Stimulated activated naive B cell treated with anti-CD40 and anti-IgM and Interleukin-4, amounts not matched to agents 10 μg/mL and 1 μg/mL and 100 μg/mL, for 72 hours (primary cell): ENCODE results near the gene CDC6.
A peak's percentile ranks its signal among the peaks of the same experiment; 100 is the strongest.

Experiments
- ATAC-seq, 2 donors: fragments of 150-1000 bp; cut with Tn5 transposase; replicated peaks; 2 replicates each; pipeline ENCODE4 v1.10.0; 2021; ENCODE audit warnings: moderate library complexity in 1 of 2
- DNase-seq: peaks from one replicate; pipeline ENCODE4 v3.0.0; 2021
- H3K27ac Mint-ChIP-seq: one replicate; pipeline ENCODE4 v1.8.0; 2022; ENCODE audit warnings: mild to moderate bottlenecking, mixed read lengths
- H3K27me3 Mint-ChIP-seq, 2 donors: one replicate each; pipeline ENCODE4 v1.8.0; 2022; ENCODE audit warnings: mixed read lengths in 2 of 2
- H3K36me3 Mint-ChIP-seq, 2 donors: one replicate each; pipeline ENCODE4 v1.8.0; 2022; ENCODE audit warnings: mixed read lengths in 2 of 2, mild to moderate bottlenecking in 1 of 2
- H3K4me1 Mint-ChIP-seq, 2 donors: one replicate each; pipeline ENCODE4 v1.8.0; 2022; ENCODE audit warnings: mixed read lengths in 2 of 2, mild to moderate bottlenecking in 1 of 2
- H3K4me3 Mint-ChIP-seq, 2 donors: one replicate each; pipeline ENCODE4 v1.8.0; 2022; ENCODE audit warnings: mild to moderate bottlenecking in 2 of 2, mixed read lengths in 2 of 2, moderate library complexity in 1 of 2
- H3K9me3 Mint-ChIP-seq, 2 donors: one replicate each; pipeline ENCODE4 v1.8.0; 2022; ENCODE audit warnings: mixed read lengths in 2 of 2, mild to moderate bottlenecking in 1 of 2

The CDC6 gene

DNA sequence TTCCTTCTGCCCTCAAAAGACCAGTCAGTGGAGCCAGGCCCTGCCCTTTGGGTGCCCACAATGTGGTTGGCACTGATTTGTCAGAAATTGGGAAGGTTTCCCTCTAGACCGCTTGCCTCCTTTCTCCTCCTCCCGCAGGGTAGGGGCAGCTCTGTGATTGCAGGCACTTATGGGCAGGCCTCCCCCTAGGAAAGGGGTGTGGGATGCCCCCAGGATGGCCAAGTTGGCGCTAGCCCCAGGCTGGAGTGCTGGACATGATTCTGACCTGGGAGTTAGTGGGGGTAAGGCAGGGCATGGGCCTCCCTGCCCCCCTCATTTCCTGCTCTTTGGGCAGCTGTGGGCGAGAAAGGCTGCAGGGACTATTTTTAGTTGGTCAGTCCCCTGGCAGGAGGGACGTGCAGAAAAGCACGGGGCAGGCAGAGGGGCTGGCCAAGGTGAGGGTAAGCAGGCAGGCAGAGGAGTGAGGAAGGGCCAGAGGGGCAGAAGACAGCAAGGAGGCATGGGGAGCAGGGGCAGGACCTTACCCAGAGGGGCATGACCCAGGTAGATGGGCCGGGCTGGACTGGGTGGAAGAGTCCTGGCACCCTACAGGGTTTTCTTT lies 24.6 kb downstream of the CDC6 start:
- DNase-seq (no peak), ATAC-seq (no peak)
- H3K36me3 Mint-ChIP-seq: no peaks in the 10 kb centered on the region
- no peaks in the 10 kb centered on the region for H3K27me3 Mint-ChIP-seq
- H3K27ac Mint-ChIP-seq: no peak overlapping the region
- peaks cover 4 to 60% of the 10 kb centered on the region in 2 donors for H3K4me1 Mint-ChIP-seq
- H3K4me3 Mint-ChIP-seq: peak overlapping the region in 1 of 2 donors; percentile 34
- H3K9me3 Mint-ChIP-seq: no peaks in the 10 kb centered on the region

DNA sequence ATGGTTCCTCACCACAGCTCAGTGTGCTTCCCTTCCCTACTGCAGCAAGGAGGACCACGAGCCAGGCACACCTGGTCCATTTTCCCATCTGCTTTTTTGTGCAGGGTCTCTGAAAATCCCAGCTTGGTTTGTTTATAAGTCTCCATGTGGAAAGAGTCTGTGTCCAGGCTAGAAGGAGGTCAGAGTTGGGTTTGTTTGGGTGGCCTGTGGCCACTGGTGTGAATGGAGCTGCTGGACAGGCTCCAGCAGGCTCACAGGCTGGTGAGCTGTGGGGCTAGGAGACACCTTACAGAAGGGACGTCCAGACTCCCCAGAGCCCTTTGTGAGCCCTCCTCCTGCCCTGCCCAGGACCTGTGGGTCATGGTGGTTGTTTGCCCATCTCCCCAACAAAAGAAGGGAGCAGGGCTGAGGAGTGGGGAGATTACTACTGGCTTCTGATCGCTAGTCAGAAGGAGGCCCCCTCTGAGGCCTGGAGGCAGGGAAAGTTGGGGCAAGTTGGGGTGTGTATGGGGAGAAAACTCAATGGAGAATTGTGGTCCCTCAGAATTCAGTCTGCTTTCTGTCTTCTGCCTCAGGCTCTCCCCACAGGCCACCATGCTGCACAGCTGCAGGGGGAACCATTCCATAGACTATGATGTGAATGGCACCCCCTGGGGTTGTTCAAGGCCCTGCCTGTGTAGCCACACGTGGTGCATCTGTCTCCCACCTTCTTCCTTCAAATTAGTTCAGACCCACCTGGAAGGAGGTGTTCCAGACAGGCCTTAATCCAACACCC lies 25.4 kb downstream of the CDC6 start:
- no peaks in the 10 kb centered on the region for H3K9me3 Mint-ChIP-seq
- H3K4me1 Mint-ChIP-seq: peaks cover 12 to 64% of the 10 kb centered on the region in 2 donors
- H3K27me3 Mint-ChIP-seq: no peaks in the 10 kb centered on the region
- H3K36me3 Mint-ChIP-seq: no peaks in the 10 kb centered on the region
- H3K27ac Mint-ChIP-seq: no peak overlapping the region
- ATAC-seq (no peak), DNase-seq (no peak)
- no peak overlapping the region for H3K4me3 Mint-ChIP-seq

DNA sequence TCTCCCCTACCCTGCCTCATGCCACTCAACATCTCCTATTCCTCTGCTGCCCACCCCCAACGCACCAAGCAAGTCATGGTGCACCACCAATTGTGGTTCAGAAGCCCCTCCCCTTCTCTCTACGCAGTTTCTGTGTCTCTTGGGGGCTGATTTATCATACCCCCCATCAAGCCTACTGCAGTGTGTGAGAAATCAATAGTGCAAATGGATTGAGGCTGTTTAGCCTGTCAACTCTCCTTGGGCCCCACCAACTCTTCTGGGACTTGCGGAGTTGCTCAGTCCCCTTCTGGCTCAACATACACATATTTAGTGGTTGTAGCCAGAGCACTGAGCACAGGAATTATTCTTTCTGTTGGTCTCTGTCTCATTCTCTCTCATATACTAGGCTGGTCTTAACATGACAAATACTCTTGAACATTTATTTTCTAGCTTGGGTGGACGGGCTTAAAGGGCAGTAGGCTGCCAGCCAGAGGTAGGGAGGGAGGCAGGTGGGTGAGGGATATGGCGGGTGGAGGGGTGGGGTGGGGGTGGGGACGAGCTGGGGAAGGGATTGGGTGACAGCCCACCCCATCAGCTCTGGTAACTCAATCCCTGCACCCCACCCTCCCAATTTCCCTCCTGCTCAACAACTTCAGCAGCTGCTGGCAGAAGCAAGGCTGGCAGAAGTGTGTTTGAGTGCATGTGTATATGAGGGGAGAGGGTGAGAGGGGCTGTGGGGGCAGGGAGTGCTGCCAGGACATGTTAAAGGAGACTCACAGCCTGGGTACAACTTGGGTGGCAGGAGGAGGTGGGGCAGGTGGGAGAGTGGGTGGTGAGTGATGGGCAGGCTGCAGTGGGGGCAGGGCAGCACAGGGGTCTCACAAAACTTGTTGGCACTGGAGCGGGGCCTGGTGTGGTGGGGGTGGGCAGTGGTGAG lies 26.2 kb downstream of the CDC6 start:
- no peaks in the 10 kb centered on the region for H3K36me3 Mint-ChIP-seq
- no peak overlapping the region for H3K4me3 Mint-ChIP-seq
- H3K27ac Mint-ChIP-seq: peak overlapping the region; percentile 57
- peaks cover 19 to 66% of the 10 kb centered on the region in 2 donors for H3K4me1 Mint-ChIP-seq
- H3K27me3 Mint-ChIP-seq: no peaks in the 10 kb centered on the region
- no peak for ATAC-seq
- no peaks in the 10 kb centered on the region for H3K9me3 Mint-ChIP-seq
- no peak for DNase-seq

DNA sequence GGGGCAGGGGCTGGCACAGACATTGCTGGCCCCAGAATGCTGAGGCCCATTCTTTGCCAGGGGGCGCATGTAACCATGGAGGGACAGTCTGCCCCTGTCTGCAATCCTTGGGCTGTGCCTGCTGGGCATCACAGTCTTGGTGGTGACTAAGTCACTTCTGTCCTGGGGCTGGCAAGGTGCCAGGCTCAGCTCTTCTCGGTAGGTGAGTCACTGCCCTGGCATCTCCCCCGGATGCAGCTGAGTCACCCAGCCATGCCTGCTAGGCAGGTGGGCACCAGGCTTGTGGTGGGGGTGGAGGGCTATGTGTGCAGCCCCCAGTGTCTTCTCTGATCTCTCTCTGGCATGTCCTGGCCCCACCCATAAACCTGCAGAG lies 26.9 kb downstream of the CDC6 start:
- ATAC-seq (peak; percentile 58 to 59), DNase-seq (peak; percentile 81)
- peaks cover 0 to 6% of the 10 kb centered on the region in 2 donors for H3K36me3 Mint-ChIP-seq
- no peaks in the 10 kb centered on the region for H3K9me3 Mint-ChIP-seq
- peaks cover 25 to 68% of the 10 kb centered on the region in 2 donors for H3K4me1 Mint-ChIP-seq
- peak overlapping the region in 1 of 2 donors; percentile 64 for H3K4me3 Mint-ChIP-seq
- H3K27me3 Mint-ChIP-seq: no peaks in the 10 kb centered on the region
- peak overlapping the region; percentile 27 for H3K27ac Mint-ChIP-seq

DNA sequence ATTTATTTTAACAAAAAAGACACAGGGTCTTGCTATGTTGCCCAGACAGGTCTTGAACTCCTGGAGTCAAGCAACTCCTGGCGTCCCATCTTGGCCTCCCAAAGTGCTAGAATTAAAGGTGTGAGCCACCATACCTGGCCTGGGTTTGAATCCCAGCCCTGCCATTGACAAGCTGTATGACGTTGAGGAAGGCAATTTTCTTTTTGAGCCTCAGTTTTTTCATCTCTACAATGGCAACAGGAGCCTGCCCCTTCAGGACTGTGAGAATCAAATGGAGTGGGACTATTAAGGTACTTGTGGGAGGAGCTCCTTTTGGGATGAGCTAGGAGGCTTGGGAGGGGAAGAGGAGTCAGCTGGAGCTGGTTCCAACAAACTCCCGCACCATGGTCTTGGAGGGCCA lies 27.5 kb downstream of the CDC6 start:
- H3K9me3 Mint-ChIP-seq: no peaks in the 10 kb centered on the region
- peaks cover 31 to 72% of the 10 kb centered on the region in 2 donors for H3K4me1 Mint-ChIP-seq
- H3K36me3 Mint-ChIP-seq: peaks cover 0 to 10% of the 10 kb centered on the region in 2 donors
- no peak overlapping the region for H3K4me3 Mint-ChIP-seq
- DNase-seq (no peak), ATAC-seq (no peak)
- H3K27ac Mint-ChIP-seq: no peak overlapping the region
- no peaks in the 10 kb centered on the region for H3K27me3 Mint-ChIP-seq

DNA sequence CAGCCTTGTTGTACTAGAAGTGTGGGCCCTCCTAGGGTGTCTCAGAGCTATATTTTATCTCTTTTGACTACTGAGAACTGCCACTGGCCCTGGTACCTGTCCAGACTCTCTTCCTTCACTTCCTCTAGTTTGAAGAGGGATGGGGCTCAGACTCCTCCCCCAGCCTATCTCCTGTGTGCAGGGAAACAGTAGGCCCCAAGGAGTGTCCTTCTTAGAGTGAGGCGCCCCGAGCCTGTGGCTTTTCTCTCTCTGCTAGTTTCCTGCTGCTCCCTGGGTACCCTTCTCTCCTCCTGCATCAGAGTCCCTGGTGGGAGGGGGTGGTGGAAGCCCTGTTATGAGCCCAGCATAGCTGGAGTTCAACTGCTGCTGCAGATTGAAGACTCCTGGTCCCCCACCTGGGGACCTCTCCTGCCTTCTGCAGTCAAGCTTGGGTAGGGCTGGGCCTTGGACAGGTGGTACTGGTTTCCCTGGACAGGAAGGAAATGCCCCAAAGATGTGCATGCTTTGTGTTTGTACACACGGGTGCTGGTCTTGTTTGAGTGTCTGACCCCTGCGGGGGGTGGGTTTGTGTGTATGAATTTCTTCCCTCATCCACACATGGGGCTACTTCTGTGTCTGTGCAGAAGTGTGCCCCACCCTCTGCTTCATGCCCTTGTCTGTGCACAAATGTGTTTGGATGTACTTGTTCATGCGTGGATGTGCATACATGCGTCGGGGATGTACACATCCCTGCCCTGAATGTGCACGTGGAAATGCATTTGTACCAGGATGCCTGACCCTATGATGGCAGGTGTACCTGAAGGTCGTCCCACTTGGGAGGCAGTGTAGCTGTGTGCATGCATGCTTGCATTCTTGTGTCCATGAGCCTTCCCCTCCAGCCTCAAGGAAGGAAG lies 28.2 kb downstream of the CDC6 start:
- Mint-ChIP-seq H3K27me3 (no peaks in the 10 kb centered on the region), H3K9me3 (no peaks in the 10 kb centered on the region), H3K27ac (peak overlapping the region; percentile 68), H3K4me3 (no peak overlapping the region), H3K36me3 (peaks cover 0 to 10% of the 10 kb centered on the region in 2 donors), H3K4me1 (peaks cover 39 to 73% of the 10 kb centered on the region in 2 donors)
- DNase-seq: no peak
- no peak for ATAC-seq

DNA sequence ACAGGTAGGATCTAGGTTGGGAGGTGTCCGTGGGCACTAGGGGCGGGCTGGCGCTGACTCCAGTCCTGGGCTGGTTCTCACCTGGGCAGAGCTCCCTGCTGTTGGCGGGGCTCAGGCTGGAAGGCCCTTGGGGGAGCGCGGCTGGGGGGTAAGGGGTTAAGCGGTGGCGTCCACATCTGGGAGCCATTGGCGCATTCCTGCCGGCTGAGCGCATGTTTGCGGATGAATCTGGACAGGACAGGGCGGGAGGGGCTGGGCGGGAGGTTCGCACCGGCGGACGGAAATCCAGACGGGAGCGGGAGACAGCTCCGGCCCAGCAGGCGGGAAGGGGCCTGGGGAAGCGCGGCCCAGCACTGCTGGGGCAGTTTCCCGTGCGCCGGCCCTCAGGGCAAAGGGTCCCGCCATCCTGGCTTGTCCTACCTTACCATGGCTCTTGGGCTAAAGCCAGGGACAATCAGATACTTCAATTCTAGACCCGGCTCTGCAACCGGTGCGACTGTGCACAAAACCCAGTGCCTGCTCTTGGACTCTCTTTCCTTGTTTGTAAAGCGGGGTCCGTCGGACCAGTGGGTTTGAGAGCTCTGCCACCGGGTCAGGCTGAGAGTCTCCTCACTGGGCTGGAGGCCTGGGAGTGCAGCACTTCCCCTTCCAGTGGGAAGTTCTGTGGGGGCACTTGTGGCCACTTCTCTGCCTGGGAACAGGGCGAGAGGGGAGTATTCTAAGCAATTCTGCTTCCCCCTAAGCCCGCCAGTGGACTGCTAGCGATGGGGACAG lies 29.1 kb downstream of the CDC6 start:
- H3K36me3 Mint-ChIP-seq: peaks cover 0 to 15% of the 10 kb centered on the region in 2 donors
- DNase-seq (no peak), ATAC-seq (no peak)
- peaks cover 47 to 73% of the 10 kb centered on the region in 2 donors for H3K4me1 Mint-ChIP-seq
- H3K4me3 Mint-ChIP-seq: peak overlapping the region; percentile 21 to 90
- H3K27me3 Mint-ChIP-seq: no peaks in the 10 kb centered on the region
- H3K27ac Mint-ChIP-seq: peak overlapping the region; percentile 1
- no peaks in the 10 kb centered on the region for H3K9me3 Mint-ChIP-seq

DNA sequence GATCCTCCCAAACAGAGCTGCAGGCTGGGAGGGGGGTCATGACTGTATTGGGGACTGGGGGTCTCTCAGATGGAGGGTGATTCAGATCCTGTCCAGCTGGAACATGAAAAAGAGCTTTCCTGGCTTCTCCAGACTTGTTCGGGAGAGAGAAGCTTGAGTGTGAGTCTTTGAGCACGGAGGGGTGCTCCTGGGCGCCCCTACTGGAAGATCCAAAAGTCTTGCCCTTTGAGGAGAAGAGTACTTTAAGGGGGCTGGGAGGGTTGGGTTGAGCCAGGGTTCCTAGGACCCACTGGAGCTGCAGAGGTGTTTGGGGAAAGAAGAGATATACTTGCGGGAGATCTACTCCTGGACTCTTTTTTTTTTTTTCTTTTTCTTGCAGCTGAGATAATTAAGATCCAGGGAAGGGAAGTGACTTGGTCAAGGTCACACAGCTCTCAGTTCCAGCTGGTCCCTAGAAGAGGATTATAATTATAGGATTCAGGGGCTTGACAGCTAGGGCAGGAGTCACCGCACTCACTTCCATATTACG lies 29.7 kb downstream of the CDC6 start:
- Mint-ChIP-seq H3K27me3 (no peaks in the 10 kb centered on the region), H3K4me3 (peak overlapping the region; percentile 85 to 90), H3K27ac (peak overlapping the region; percentile 70), H3K4me1 (peaks cover 53 to 72% of the 10 kb centered on the region in 2 donors), H3K36me3 (peaks cover 0 to 16% of the 10 kb centered on the region in 2 donors), H3K9me3 (no peaks in the 10 kb centered on the region)
- ATAC-seq: no peak
- DNase-seq: no peak

DNA sequence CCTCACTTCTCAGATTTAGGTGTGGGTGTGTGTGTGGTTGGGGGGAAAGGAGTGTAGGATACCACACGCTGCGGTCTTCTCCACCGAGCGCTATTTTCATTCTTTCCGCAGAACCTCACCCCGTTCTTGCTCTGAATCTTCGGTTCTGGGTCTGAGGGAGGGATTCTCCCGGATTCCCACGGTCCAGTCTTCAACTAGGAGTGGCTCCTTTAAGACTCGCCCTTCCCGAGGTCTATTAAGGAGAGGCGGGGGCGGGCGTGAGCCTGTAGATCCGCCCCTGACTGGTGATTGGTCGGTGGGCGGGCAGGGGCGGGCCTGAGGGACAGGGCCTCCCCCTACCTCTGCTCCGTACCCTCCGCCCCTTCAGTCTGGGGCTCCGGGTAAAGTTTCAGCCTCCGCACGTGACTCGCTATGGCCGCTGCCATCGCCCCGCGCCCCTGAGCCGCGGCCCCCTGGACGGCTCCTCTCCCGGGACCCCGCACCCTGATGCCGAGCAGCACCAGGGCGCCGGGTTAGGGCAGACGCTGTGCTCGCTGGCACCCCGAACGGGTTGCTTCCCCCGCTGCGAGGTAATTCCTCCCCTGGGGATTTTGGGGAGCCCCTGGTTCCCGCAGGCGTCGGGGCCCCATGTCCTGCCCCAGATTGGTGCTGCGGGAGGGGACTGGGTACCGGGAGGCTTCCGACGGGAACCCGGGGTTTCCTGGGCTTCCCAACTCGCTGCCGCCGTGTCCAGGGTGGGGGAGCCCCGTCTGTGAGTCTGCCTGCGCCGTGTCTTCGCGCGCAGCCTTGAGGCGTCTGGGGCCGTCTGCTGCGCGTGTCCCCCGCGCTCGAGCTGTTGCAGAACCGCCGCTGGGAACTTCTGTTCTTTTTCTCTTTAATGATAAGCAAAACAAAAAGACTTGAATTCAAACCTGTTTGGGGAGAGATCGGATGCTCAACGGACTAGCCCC lies 30.5 kb downstream of the CDC6 start:
- peaks cover 0 to 16% of the 10 kb centered on the region in 2 donors for H3K36me3 Mint-ChIP-seq
- DNase-seq: peak; percentile 86
- H3K27ac Mint-ChIP-seq: peak overlapping the region; percentile 94
- peak; percentile 70 to 77 for ATAC-seq
- H3K9me3 Mint-ChIP-seq: no peaks in the 10 kb centered on the region
- H3K27me3 Mint-ChIP-seq: no peaks in the 10 kb centered on the region
- H3K4me1 Mint-ChIP-seq: peaks cover 61 to 72% of the 10 kb centered on the region in 2 donors
- H3K4me3 Mint-ChIP-seq: peak overlapping the region; percentile 85 to 90

DNA sequence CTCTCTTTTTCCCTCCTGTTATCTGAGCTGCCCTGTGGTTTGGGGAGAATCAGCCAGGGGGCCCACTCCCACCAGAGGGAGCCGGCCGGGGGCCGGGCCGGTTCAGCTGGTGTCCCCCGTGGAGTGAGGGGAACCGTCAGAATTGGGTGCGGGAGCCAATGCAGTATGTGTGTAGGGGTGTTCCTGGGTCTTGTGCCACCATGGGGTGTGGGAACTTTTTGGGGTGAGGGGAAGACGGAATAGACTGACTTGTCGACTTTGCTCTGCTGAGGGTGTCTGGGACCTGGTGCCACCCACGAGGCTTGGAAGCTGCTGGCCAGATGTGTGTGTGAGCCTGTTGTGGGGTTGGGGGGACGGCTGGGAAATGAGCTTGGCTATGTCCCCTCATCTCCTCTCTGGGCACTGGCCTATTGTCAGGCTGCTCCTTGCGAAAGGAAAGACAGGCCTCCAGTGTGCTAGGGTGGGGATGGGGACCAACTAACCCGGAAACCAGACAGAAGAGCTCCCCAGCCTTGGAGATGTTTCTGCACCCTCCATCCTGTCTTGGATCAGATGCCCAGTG lies 31.2 kb downstream of the CDC6 start:
- peak overlapping the region; percentile 94 for H3K27ac Mint-ChIP-seq
- no peak for DNase-seq
- H3K9me3 Mint-ChIP-seq: no peaks in the 10 kb centered on the region
- H3K27me3 Mint-ChIP-seq: no peaks in the 10 kb centered on the region
- H3K4me3 Mint-ChIP-seq: peak overlapping the region; percentile 85 to 90
- peaks cover 69 to 73% of the 10 kb centered on the region in 2 donors for H3K4me1 Mint-ChIP-seq
- peaks cover 0 to 16% of the 10 kb centered on the region in 2 donors for H3K36me3 Mint-ChIP-seq
- ATAC-seq: no peak

DNA sequence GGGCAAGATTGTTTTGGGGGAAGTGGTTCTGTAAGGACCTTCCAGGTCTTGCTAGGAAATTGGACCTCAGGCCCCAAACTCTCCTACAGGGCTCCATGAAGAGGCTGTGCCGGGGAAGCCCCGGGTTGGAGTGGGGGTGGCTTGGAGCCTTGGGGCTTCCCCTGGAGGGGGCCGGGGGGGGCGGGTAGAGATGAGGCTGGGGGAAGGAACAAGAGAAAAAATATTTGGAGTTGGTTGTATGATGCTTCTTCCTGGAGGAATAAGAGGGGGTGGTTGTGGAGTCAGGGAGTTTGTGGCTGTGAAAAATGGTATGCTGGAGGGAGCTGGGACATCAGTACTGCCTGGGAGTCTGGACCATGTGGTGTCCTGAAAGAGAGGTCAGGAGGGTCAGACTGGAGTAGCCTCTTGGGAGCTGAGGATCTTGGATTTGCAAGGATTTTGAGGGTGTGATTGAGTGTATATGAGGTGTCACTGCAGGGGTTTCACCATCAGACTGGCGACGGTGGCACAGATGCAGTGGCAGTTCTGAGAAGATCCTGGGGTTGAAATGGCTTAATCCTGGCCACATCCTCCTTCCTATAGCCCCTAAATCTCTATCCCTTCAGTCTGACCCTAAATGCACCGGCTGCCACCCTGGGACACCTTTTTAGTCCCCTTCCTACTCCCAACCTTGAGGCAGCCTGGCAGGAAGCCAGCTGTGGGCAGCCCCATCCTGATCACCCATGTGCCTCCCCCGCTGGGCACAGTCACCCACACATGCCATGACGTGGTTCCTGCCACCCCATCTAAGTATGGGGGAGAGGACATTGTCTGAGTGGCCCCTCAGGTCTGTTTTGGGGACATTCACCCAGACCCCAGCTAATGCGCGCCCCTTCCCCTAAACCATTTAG lies 32.2 kb downstream of the CDC6 start:
- Mint-ChIP-seq H3K4me3 (peak overlapping the region; percentile 85 to 90), H3K27me3 (no peaks in the 10 kb centered on the region), H3K36me3 (peaks cover 0 to 16% of the 10 kb centered on the region in 2 donors), H3K27ac (peak overlapping the region; percentile 79), H3K9me3 (no peaks in the 10 kb centered on the region), H3K4me1 (peaks cover 73 to 78% of the 10 kb centered on the region in 2 donors)
- no peak for ATAC-seq
- no peak for DNase-seq
